Endothelial cell of umbilical vein (primary cell): ENCODE results near the gene CCL7. TPM values are rescaled to one million over a fixed set of nuclear protein-coding genes. Genes with fewer than 3 reads are reported as not detected.
A peak's percentile ranks its signal among the peaks of the same experiment; 100 is the strongest.

Experiments used
- BruUV-seq: library from RNA; stranded (reverse); fragments of 400-500 nt; replicated peaks from 2 replicates; lab custom pipeline; 2021; lab: Mats Ljungman, UMichigan
- CTCF ChIA-PET: fragments of 300-600, 350-600 bp; sonication (Branson Sonifier 250); formaldehyde crosslinking; loops from one replicate; lab custom pipeline; 2021; ENCODE audit warnings: antibody characterized with exemption, inconsistent platforms; lab: Charles Lee
- POLR2A ChIA-PET: fragments of 300-600, 350-600 bp; sonication (Branson Sonifier 250); formaldehyde crosslinking; loops from one replicate; lab custom pipeline; 2021; ENCODE audit warnings: antibody characterized with exemption, inconsistent platforms; lab: Charles Lee
- DNase-seq: peaks from one replicate; pipeline ENCODE4 v3.0.0-alpha.2; 2011; ENCODE audit warnings: low read depth, low spot score
- FAIRE-seq: peaks from 2 replicates; lab custom pipeline; 2011; peaks lifted over from hg19 to GRCh38; lab: Jason Lieb, UNC
- H2AFZ ChIP-seq: 2 replicates; pipeline ENCODE4 v1.6.0; 2012; ENCODE audit warnings: low read depth, low read length, control low read depth, inconsistent platforms
- H3K27ac ChIP-seq: 2 replicates; pipeline ENCODE4 v1.5.1; 2011; ENCODE audit warnings: low read depth, mild to moderate bottlenecking, control low read depth, low read length, moderate library complexity; ENCODE audit not compliant: insufficient read depth
- H3K27me3 ChIP-seq, 2 experiments: 2 replicates each; pipeline versions ENCODE4 v1.6.0 to v1.6.1; 2011; ENCODE audit warnings: low read length in 2 of 2, mixed read lengths in 1 of 2; ENCODE audit not compliant: control insufficient read depth in 2 of 2, insufficient read depth in 2 of 2
- H3K36me3 ChIP-seq, 2 experiments: 2 replicates in 1 of 2; 3 replicates in 1 of 2; pipeline ENCODE4 v1.5.1; 2011; ENCODE audit warnings: low read length in 2 of 2, mild to moderate bottlenecking in 1 of 2, moderate library complexity in 1 of 2; ENCODE audit not compliant: control insufficient read depth in 2 of 2, insufficient read depth in 2 of 2; ENCODE audit errors: extremely low read depth in 1 of 2
- H3K4me1 ChIP-seq: 3 replicates; pipeline ENCODE4 v1.5.1; 2011; ENCODE audit warnings: mild to moderate bottlenecking, low read length; ENCODE audit not compliant: control insufficient read depth, insufficient read depth; ENCODE audit errors: extremely low read depth
- H3K4me2 ChIP-seq: 2 replicates; pipeline ENCODE4 v1.6.1; 2011; ENCODE audit warnings: low read length, control low read depth, mixed read lengths; ENCODE audit not compliant: insufficient read depth
- H3K4me3 ChIP-seq, 3 experiments: fragments of 200-600 bp in 1 of 3; sonication (generic), shearing (Covaris generic) in 1 of 3; replicated peaks in 1 of 3; 2 replicates each; pipeline ENCODE4 v1.5.1; 2011 to 2016; ENCODE audit warnings: control low read depth in 3 of 3, low read length in 3 of 3, mild to moderate bottlenecking in 2 of 3, inconsistent platforms in 1 of 3, low read depth in 1 of 3, moderate library complexity in 1 of 3; ENCODE audit not compliant: insufficient read depth in 1 of 3
- H3K79me2 ChIP-seq: 2 replicates; pipeline ENCODE4 v1.6.0; 2012; ENCODE audit warnings: low read length, inconsistent platforms; ENCODE audit not compliant: control insufficient read depth, insufficient read depth
- H3K9ac ChIP-seq: replicated peaks from 2 replicates; pipeline ENCODE3; 2011; ENCODE audit warnings: low read length, control low read depth; ENCODE audit not compliant: insufficient read depth; ENCODE audit errors: extremely low read depth
- H3K9me1 ChIP-seq: replicated peaks from 3 replicates; pipeline ENCODE4 v1.6.0; 2011; ENCODE audit warnings: mild to moderate bottlenecking, low read length; ENCODE audit not compliant: control insufficient read depth, insufficient read depth; ENCODE audit errors: extremely low read depth
- H3K9me3 ChIP-seq: replicated peaks from 2 replicates; pipeline ENCODE4 v1.5.1; 2012; ENCODE audit warnings: low read length, inconsistent platforms; ENCODE audit not compliant: control insufficient read depth, insufficient read depth
- H4K20me1 ChIP-seq: replicated peaks from 2 replicates; pipeline ENCODE3; 2011; ENCODE audit warnings: mild to moderate bottlenecking, low read length; ENCODE audit not compliant: control insufficient read depth, insufficient read depth; ENCODE audit errors: extremely low read depth
- EZH2 ChIP-seq: IDR thresholded peaks from 2 replicates; pipeline ENCODE4 v1.6.1; 2012; ENCODE audit warnings: borderline replicate concordance, low read depth, mild to moderate bottlenecking, moderate library complexity, low read length, inconsistent platforms; ENCODE audit not compliant: severe bottlenecking
- FOS ChIP-seq: IDR thresholded peaks from 2 replicates; pipeline ENCODE4 v1.6.1; 2011; ENCODE audit warnings: mild to moderate bottlenecking, low read length, moderate library complexity, borderline replicate concordance; ENCODE audit not compliant: insufficient read depth
- GATA2 ChIP-seq: IDR thresholded peaks from 2 replicates; pipeline ENCODE4 v1.7.0; 2011; ENCODE audit warnings: low read depth, mild to moderate bottlenecking, moderate library complexity, mixed read lengths, low read length; ENCODE audit not compliant: insufficient read length, insufficient read depth
- JUN ChIP-seq: IDR thresholded peaks from 2 replicates; pipeline ENCODE4 v1.6.1; 2011; ENCODE audit warnings: borderline replicate concordance, low read depth; ENCODE audit not compliant: insufficient read length, insufficient read depth
- POLR2A ChIP-seq: IDR thresholded peaks from 2 replicates; pipeline ENCODE4 v1.6.1; 2012; ENCODE audit warnings: low read depth, mild to moderate bottlenecking, control low read depth, low read length
- POLR2AphosphoS5 ChIP-seq: IDR thresholded peaks from 2 replicates; pipeline ENCODE4 v1.6.1; 2012; ENCODE audit warnings: low read depth, mild to moderate bottlenecking, control low read depth, low read length, moderate library complexity; ENCODE audit not compliant: insufficient read depth
- dilution Hi-C: fragments of 300-500 bp; cut with MboI; formaldehyde crosslinking; loops from one replicate; pipeline ENCODE4 v1.15.0; 2019; ENCODE audit warnings: low sequenced_read_pairs; ENCODE audit not compliant: extremely low pct_ligation_motif_present
- intact Hi-C: fragments of 100-400 bp; cut with micrococcal nuclease; formaldehyde crosslinking; loops from one replicate; pipeline ENCODE4 v1.10.0; 2022
- polyA plus RNA-seq, 4 experiments: library from polyadenylated mRNA; depleted of rRNA in 3 of 4; stranded (reverse) in 3 of 4; unstranded in 1 of 4; fragments of >200 nt; gene quantifications; 2 replicates each; pipeline versions ENCODE4 v1.2.1 to v1.2.3, GENCODE V29; 2011 to 2012; ENCODE audit warnings: missing spikeins in 1 of 4
- total RNA-seq: library from RNA; stranded (reverse); gene quantifications from 2 replicates; pipeline ENCODE4 v1.2.3, GENCODE V29; 2021
- TF ChIP-seq, protein P1 (sequence below), 2 donors: IDR thresholded peaks; 1 replicate in 1 of 2; 2 replicates in 1 of 2; pipeline ENCODE4 v1.5.1; 2011; ENCODE audit warnings: low read length in 2 of 2, mild to moderate bottlenecking in 2 of 2, moderate library complexity in 2 of 2, control low read depth in 1 of 2, inconsistent platforms in 1 of 2, low read depth in 1 of 2; ENCODE audit not compliant: insufficient read depth in 1 of 2; ENCODE audit errors: extremely low read depth in 1 of 2

Gene CCL7
- total and polyA plus RNA-seq, 2 donors (not counting 3 experiments of a cell fraction or from before 2014, with no cell fraction given) = 0.25 TPM; not detected in 1

DNA sequence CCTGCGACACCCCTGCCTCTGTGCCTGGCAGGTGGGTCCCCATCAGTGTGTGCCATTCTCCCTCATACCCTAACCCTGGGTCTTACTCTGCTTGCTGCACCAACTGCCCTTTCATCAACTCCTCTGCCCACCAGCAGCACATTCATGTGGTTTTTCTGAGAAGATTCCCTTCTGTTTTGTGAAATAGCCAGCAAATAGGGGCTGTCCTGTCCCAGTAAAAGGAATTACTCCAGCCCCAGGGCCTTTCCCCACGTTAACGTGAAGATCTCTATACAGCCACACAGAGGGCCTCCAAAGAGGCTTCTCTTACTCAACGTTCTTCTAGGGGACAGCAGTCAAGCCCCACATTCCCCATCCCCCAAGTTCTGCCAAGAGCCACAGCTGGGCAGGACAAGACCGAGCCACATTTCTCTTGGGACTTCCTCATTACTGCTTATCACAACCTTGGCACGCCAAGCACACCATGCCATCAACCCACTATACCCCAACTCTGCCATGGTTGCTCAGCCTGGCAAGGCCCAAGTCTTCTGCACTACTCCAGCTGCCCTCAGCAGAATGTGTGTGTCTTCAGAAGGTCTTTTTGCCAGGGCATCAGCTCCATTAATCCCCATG lies 33.6 kb upstream of the CCL7 start:
- dilution Hi-C loops (no loop called here), intact Hi-C loops (no loop called here)
- Histone ChIP-seq H3K36me3 (no peaks in the 10 kb centered on the region), H3K9ac (no peak overlapping the region), H3K9me3 (no peaks in the 10 kb centered on the region), H3K79me2 (no peaks in the 10 kb centered on the region), H3K27me3 (no peaks in the 10 kb centered on the region), H4K20me1 (no peaks in the 10 kb centered on the region), H3K27ac (peak overlapping the region; percentile 78), H3K9me1 (no peaks in the 10 kb centered on the region), H3K4me2 (no peak overlapping the region), H3K4me3 (no peak overlapping the region), H2AFZ (no peak overlapping the region), H3K4me1 (peaks cover 62% of the 10 kb centered on the region)
- CTCF ChIA-PET = interaction anchor here (1.2 to 3.6 kb wide), 7 partner anchors 15 to 125 kb away, joined by 3 to 51 read pairs (median 5); partner anchors contain the start of gene CCL2
- FAIRE-seq (no peak), DNase-seq (no peak)
- TF ChIP-seq POLR2A = no peak
- no peak for TF ChIP-seq FOS
- TSS peak; percentile 39 for BruUV-seq
- POLR2A ChIA-PET = interaction anchor here (1.3 kb wide), 1 partner anchor 16 kb away, joined by 9 read pairs; no protein-coding TSS in a partner anchor

DNA sequence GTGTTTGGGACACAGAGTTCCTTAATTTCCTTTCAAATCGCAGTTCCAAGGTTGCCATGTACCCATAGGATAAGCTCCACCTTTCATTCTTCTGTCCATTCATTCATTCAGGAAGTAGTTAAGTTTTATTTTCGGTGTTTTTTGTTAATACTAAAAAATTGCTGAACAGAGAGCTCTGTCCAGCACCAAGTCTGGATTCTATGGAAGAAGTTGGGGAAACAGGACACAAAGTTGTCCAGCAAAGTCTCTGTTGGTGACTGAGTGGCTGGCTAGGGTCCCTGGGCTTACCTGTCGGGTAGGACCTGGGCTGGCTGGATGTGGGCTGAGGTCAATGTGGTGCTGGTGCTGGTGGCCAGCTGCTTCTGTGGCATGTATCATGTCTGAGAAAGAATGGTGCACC lies 32.6 kb upstream of the CCL7 start:
- BruUV-seq = no TSS peak
- H3K27me3 ChIP-seq = no peaks in the 10 kb centered on the region
- H3K4me3 ChIP-seq = no peak overlapping the region
- H3K27ac ChIP-seq = peak overlapping the region; percentile 99
- H3K9me1 ChIP-seq = no peaks in the 10 kb centered on the region
- ChIA-PET CTCF (interaction anchor here (0.8 to 3.6 kb wide), 12 partner anchors 10 to 123 kb away, joined by 3 to 51 read pairs (median 4); partner anchors contain the start of genes CCL2 and CCL7), POLR2A (interaction anchor here (2.3 to 2.6 kb wide), 2 partner anchors 11 to 15 kb away, joined by 12 to 14 read pairs; no protein-coding TSS in a partner anchor)
- no peaks in the 10 kb centered on the region for H3K36me3 ChIP-seq
- no peak overlapping the region for H3K4me2 ChIP-seq
- intact Hi-C loops (no loop called here), dilution Hi-C loops (no loop called here)
- FAIRE-seq = peak; percentile 44
- TF ChIP-seq FOS (no peak), GATA2 (no peak), EZH2 (no peak), POLR2A (no peak), POLR2AphosphoS5 (no peak), JUN (no peak)
- TF ChIP-seq, protein P1, sequence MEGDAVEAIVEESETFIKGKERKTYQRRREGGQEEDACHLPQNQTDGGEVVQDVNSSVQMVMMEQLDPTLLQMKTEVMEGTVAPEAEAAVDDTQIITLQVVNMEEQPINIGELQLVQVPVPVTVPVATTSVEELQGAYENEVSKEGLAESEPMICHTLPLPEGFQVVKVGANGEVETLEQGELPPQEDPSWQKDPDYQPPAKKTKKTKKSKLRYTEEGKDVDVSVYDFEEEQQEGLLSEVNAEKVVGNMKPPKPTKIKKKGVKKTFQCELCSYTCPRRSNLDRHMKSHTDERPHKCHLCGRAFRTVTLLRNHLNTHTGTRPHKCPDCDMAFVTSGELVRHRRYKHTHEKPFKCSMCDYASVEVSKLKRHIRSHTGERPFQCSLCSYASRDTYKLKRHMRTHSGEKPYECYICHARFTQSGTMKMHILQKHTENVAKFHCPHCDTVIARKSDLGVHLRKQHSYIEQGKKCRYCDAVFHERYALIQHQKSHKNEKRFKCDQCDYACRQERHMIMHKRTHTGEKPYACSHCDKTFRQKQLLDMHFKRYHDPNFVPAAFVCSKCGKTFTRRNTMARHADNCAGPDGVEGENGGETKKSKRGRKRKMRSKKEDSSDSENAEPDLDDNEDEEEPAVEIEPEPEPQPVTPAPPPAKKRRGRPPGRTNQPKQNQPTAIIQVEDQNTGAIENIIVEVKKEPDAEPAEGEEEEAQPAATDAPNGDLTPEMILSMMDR (IDR thresholded peaks at IDR 0.05; ENCODE audit: extremely low read depth in 1 of 2, insufficient read depth in 1 of 2, low read depth in 1 of 2, low read length in 2 of 2) = no peak
- H3K9me3 ChIP-seq = no peaks in the 10 kb centered on the region
- no peak overlapping the region for H2AFZ ChIP-seq
- H3K4me1 ChIP-seq = peaks cover 73% of the 10 kb centered on the region
- H3K9ac ChIP-seq = no peak overlapping the region
- H4K20me1 ChIP-seq = no peaks in the 10 kb centered on the region
- H3K79me2 ChIP-seq = no peaks in the 10 kb centered on the region
- peak; percentile 17 for DNase-seq
